Psoas muscle (tissue), 8 donors: ENCODE measurements around the gene PAXIP1. TPM values are rescaled to one million over a fixed set of nuclear protein-coding genes. Genes with fewer than 3 reads are reported as not detected.
A peak's percentile ranks its signal among the peaks of the same experiment; 100 is the strongest.

Experiments used
- ATAC-seq, 4 donors: fragments of 200-7000 bp; cut with Tn5 transposase; one replicate each; pipeline ENCODE4 v1.9.1; 2020; ENCODE audit warnings: moderate library complexity in 3 of 4, mild to moderate bottlenecking in 2 of 4
- DNase-seq, 2 donors: peaks; one replicate each; pipeline ENCODE4 v3.0.0-alpha.2; 2020
- H3K27ac ChIP-seq: fragments of 200-600 bp; one replicate; pipeline ENCODE4 v1.8.0; 2022
- H3K27me3 ChIP-seq, 3 donors: fragments of 200-600 bp in 1 of 3; one replicate each; pipeline versions ENCODE4 v1.6.1 to v1.8.0; 2013 to 2022; ENCODE audit warnings: low read length in 2 of 3, mild to moderate bottlenecking in 2 of 3, moderate library complexity in 1 of 3; ENCODE audit not compliant: insufficient read depth in 3 of 3
- H3K36me3 ChIP-seq, 2 donors: fragments of 200-600 bp in 1 of 2; one replicate each; pipeline versions ENCODE4 v1.6.1 to v1.8.0; 2013 to 2022; ENCODE audit warnings: low read depth in 1 of 2, mild to moderate bottlenecking in 1 of 2, moderate library complexity in 1 of 2; ENCODE audit not compliant: insufficient read depth in 1 of 2
- H3K4me1 ChIP-seq: fragments of 200-600 bp; one replicate; pipeline ENCODE4 v1.8.0; 2022
- H3K4me3 ChIP-seq: fragments of 200-600 bp; one replicate; pipeline ENCODE4 v1.8.0; 2022; ENCODE audit warnings: mild to moderate bottlenecking
- H3K9me3 ChIP-seq: fragments of 200-600 bp; one replicate; pipeline ENCODE4 v1.8.0; 2022
- WGBS, 3 donors: extraction: QIAGEN DNeasy Blood & Tissue Kit; methylation state at CpG; one replicate each; pipeline versions ENCODE4 v1.1.6 to v1.1.7; 2013; 5-methylcytosine and 5-hydroxymethylcytosine counted together
- intact Hi-C, 2 donors: fragments of 100-400 bp; cut with DNase I; formaldehyde crosslinking; loops; one replicate each; pipeline versions ENCODE4 v1.11.0 to v1.14.2; 2022
- polyA plus RNA-seq, 3 donors: library from polyadenylated mRNA; stranded (reverse); fragments of 200-250 nt; gene quantifications; one replicate each; pipeline ENCODE4 v1.2.3, GENCODE V29; 2013
- total RNA-seq, 4 donors: library from RNA; stranded (reverse); fragmentation: NEBNext Ultra II Directional in 2 of 4; extraction: Animal tissue kit (Norgen Biotek cat#: 25700) in 2 of 4; gene quantifications; one replicate each; pipeline versions ENCODE4 v1.2.1 to v1.2.4, GENCODE V29; 2021 to 2023
- TF ChIP-seq, protein P1 (sequence below): fragments of 200-600 bp; IDR thresholded peaks from one replicate; pipeline ENCODE4 v1.8.0; 2022; ENCODE audit warnings: antibody characterized with exemption
- donor health status: healthy with polysubstance abuse.
- donor health status: DM: no; HTN: no; CAD: no; lungs with moderate emphysema.
- donor health status: Bipolar disorder and iron deficiency.
- donor health status: healthy.
- donor health status: DM: yes; HTN: yes; CAD: no.
- donor health status: DM: no; HTN: no; CAD: no.
- donor health status: DM: no; HTN: no; CAD: no.
- donor health status: DM: yes; HTN: yes; CAD: no.

The PAXIP1 gene
- total and polyA plus RNA-seq, 7 donors: 3.5 to 7.3 (median 6.2) TPM

DNA sequence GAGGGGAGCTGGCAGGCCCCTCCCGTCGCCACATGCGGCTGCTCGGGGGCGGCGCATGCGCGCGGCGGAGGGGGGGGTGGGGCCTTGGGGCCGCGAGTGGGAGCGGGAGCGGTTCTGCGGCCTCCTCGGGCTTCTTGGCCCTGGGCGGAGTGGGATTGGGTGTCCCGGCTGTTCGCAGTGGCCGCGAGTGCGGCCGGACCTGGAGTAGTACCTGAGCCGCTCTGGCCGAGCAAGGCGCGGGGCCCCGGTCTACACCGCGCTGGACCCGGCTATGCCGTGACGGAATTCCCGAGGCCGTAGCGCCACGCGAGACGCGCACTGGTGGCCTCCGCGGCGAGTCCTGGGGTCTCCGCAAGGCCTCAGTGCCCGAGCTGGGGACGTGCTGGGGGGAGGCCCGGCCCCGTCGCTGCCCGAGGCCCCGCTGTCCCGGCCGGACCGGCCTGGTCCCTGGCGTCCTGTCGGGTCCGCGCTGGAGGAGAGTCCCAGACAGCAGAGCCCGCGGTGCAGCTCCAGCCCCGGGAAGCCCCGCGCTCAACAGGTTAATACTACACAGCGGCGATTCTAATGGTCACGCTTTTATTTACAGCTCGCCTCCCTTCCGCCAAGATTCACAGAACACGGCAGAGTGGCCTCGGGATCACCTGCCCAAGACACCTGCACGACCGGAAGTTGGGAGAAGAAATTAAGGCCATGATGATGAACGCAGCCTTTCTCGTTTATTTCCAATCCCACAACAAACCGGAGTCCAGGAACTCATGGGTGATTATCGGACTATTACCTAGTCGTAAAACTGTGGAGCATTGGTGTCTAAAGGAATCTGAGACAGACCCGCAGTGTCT, 671 bp upstream of the PAXIP1 start:
- Histone ChIP-seq H3K9me3 (no peaks in the 10 kb centered on the region), H3K4me1 (peaks cover 20% of the 10 kb centered on the region), H3K27me3 (no peaks in the 10 kb centered on the region), H3K4me3 (peak overlapping the region; percentile 95), H3K27ac (peak overlapping the region; percentile 97), H3K36me3 (peaks cover 0 to 29% of the 10 kb centered on the region in 2 donors)
- 0% methylated on average over 52 to 78 of the region's 78 CpGs for WGBS, 3 donors
- intact Hi-C loops: loop anchor here in 1 of 2 donors (5.0 kb wide), 1 partner anchor 294 kb away; the partner anchor contains the start of gene INSIG1
- peak; percentile 96 to 98 (median 98) for ATAC-seq
- peak; percentile 84 to 93 for DNase-seq
- TF ChIP-seq, protein P1, sequence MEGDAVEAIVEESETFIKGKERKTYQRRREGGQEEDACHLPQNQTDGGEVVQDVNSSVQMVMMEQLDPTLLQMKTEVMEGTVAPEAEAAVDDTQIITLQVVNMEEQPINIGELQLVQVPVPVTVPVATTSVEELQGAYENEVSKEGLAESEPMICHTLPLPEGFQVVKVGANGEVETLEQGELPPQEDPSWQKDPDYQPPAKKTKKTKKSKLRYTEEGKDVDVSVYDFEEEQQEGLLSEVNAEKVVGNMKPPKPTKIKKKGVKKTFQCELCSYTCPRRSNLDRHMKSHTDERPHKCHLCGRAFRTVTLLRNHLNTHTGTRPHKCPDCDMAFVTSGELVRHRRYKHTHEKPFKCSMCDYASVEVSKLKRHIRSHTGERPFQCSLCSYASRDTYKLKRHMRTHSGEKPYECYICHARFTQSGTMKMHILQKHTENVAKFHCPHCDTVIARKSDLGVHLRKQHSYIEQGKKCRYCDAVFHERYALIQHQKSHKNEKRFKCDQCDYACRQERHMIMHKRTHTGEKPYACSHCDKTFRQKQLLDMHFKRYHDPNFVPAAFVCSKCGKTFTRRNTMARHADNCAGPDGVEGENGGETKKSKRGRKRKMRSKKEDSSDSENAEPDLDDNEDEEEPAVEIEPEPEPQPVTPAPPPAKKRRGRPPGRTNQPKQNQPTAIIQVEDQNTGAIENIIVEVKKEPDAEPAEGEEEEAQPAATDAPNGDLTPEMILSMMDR: no peak

DNA sequence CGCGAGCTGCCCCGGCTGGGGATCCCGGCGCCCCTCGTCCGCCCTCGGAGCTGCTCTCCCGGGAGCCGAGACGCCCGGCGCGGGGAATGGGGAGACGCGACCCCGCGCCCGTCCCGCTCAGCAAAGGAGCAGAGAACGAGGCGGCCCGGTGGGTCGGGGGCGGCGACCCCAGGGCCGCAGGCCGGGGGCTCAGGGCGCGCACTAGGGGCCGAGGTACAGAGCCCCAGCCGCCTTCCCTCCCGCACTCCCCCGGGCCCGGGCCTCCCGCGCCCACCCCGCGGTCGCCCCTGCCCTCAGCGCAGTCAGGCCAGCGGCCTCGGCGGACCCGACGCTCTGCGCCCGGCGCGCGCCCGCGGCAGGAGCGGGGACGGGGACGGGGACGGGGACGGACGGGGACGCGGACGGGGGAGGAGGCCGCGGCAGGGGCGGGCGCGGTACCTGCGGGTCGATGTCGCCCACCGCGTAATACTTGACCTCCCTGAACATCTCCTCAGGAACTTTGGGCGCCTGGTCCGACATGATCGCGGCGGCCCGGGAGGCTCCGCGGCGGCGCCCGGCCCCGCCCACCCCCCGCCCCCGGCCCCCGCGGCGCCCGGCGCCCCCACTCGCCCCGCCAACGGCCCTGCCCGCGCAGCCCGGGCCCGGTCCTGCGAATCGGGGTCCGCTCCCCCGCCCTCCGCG, 373 bp downstream of the PAXIP1 start:
- ATAC-seq: peak; percentile 25 to 33 (median 26)
- Histone ChIP-seq H3K9me3 (no peaks in the 10 kb centered on the region), H3K36me3 (peaks cover 2 to 39% of the 10 kb centered on the region in 2 donors), H3K27me3 (no peaks in the 10 kb centered on the region), H3K27ac (peak overlapping the region; percentile 84), H3K4me3 (peak overlapping the region; percentile 95), H3K4me1 (peaks cover 20% of the 10 kb centered on the region)
- intact Hi-C loops: loop anchor here in 1 of 2 donors (5.0 kb wide), 1 partner anchor 295 kb away; the partner anchor contains the start of gene INSIG1
- peak; percentile 50 to 57 for DNase-seq
- TF ChIP-seq, protein P1: no peak
- WGBS, 3 donors: 0 to 1% (median 1%) methylated on average over 10 to 104 of the region's 104 CpGs

DNA sequence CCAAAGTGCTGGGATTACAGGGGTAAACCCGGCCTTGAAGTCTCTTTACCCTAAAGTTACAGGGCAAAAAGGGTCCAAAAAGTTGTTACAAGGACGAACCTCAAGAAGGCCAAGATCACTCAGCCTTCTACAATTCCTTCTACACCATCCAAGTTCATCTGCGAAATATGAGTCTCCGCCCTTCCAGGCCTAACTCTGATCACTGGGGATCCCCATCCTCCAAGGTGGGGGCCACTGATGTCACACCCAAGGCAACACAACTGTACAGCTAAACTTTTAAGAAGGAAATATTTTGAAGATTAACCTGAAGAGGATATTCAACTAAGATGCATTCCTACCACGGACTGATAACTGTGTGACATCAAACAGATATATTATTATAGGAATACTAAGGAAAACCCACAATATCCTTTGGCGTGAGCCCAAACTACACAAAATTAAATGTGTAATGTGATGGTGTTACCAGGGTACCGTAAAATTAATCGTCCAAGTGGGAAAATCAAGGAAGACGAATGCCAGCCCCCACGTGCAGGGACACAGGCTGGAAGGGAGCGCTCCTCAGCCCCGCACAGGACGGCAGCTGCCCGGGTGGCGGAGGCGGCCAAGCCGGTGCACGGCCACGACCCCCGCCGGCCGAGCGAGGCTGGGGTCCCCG, 1.0 kb downstream of the PAXIP1 start:
- Histone ChIP-seq H3K4me3 (peak overlapping the region; percentile 95), H3K4me1 (peaks cover 20% of the 10 kb centered on the region), H3K27ac (peak overlapping the region; percentile 84), H3K9me3 (no peaks in the 10 kb centered on the region), H3K36me3 (peaks cover 2 to 39% of the 10 kb centered on the region in 2 donors), H3K27me3 (no peaks in the 10 kb centered on the region)
- WGBS, 3 donors: 14 to 24% (median 15%) methylated on average over 19 to 24 of the region's 24 CpGs
- intact Hi-C loops: loop anchor here in 1 of 2 donors (5.0 kb wide), 1 partner anchor 295 kb away; the partner anchor contains the start of gene INSIG1
- ATAC-seq (no peak), DNase-seq (no peak)
- TF ChIP-seq, protein P1: no peak

DNA sequence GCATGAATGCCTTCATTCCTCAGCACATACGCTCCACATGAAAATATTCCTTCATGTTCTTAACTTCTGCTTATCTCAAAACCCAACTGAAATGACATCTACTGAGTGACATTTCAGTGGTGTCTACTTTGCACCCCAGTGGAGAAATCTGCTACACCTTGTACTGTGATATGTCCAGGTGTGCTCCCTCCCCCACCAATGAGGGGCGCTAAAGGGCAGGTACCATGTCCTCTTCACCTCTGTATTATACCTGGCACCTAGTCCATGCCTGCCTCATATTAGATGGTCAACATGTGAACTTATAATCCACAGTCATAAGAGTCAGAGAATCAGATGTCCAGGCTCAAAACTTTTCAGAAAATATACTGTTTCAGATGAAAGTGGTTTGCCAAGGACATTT, 2.1 kb downstream of the PAXIP1 start:
- Histone ChIP-seq H3K4me1 (peaks cover 20% of the 10 kb centered on the region), H3K4me3 (no peak overlapping the region), H3K36me3 (peaks cover 5 to 40% of the 10 kb centered on the region in 2 donors), H3K9me3 (no peaks in the 10 kb centered on the region), H3K27me3 (no peaks in the 10 kb centered on the region), H3K27ac (no peak overlapping the region)
- ATAC-seq (no peak), DNase-seq (no peak)
- TF ChIP-seq, protein P1: no peak
- WGBS, 3 donors: 82 to 91% (median 82%) methylated on average over 2 of the region's 2 CpGs
- intact Hi-C loops: loop anchor here in 1 of 2 donors (5.0 kb wide), 1 partner anchor 297 kb away; the partner anchor contains the start of gene INSIG1
